Brain pericyte (primary cell): ENCODE measurements around the gene LRRC26.
A peak's percentile ranks its signal among the peaks of the same experiment; 100 is the strongest.

ENCODE experiments used
- DNase-seq: peaks from one replicate; pipeline ENCODE4 v3.0.0-alpha.2; 2012; ENCODE audit warnings: low read depth, low spot score

Gene LRRC26

DNA sequence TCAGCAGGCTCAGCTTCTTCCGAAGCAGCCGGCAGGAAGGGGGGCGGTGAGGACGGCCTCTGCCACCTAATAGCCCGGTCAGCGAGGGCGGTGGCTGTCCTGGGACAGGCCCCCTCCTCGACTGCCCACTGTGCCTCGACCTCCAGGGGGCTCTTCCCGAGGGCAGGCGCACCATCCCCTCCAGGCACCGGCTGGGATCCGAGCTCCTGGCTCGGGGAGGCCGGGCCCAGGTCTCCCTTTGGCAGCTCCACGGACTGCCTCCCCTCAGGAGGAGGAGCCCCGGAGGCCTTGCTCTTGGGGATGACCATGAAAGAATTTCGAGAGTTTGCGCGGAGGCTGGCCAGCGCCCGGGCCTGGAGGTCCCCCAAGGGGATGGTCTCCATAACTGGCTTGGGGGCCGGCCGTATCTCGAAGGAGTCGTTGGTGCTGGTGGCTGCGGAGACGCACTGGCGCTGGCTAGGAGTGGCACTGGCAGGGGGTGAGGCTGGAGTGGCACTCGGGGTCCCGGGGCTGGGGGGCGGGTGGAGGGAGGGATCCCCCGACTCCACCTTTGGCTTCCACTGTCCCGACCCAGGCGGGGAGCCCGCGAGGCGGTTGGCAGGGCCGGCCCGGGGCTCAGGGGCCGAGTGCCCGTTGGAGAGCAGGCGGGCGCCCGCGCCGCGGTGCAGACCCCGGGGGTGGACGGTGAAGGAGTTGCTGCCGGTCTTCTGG is 29.7 kb upstream of the LRRC26 start:
- no peak for DNase-seq

DNA sequence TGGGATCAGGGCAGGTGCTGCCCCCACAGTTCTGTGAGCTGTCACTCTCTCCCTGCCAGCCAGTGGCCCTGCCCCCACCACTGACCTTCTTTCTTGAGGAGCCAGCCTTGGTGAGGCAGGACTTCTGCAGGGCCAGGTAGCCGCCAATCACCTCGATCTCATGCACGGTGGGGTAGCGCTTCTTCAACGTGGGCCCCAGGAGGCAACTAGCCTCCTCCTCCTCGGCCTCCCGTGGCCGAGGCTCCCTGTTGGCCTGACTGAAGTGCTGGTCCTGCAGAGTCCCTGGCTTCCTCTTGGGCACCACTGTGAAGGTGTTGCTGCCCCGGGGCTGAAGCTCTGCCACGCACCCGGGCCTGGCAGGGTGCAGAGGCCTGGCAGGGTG is 29.0 kb upstream of the LRRC26 start:
- DNase-seq: no peak

DNA sequence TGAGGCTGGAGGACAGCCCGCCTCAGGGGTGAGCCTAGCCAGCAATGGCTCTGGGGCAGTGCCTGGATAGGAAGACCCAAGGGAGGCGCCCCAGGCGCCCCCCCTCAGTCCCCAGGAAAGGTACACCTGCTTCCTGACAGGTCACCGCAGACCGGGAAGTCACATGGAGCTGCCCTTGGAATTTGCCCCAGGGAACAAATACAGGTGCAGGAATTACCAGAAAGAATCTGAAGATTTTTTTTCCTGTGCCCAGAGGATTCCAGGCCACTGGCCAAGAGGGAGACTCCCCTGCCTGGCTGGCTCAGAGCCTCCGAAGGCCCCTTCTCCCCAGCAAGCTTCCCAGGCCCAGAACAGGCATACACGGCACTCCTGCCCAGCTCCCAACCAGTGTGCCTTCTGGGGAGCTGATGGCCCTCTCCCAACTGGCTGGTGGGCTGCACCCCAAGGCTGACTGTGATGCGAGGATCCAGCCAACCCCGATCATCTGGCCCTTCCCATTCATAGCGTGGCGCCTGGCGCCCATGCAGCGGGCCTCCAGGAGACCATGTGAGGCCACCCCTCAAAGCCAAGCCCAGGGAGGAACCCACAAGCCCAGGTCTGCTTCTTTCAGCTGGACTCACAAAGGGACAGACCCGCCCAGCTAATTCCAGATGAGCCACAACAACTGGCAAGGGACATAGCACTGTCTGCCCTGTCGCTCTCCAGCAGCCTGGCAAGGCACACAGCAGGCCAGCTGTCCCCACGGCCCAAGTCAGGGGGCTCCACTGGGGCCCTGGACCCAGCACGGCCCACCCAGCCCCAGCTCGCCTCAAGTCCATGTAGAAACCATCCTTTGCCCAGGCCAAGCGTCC is 28.4 kb upstream of the LRRC26 start:
- DNase-seq: no peak

DNA sequence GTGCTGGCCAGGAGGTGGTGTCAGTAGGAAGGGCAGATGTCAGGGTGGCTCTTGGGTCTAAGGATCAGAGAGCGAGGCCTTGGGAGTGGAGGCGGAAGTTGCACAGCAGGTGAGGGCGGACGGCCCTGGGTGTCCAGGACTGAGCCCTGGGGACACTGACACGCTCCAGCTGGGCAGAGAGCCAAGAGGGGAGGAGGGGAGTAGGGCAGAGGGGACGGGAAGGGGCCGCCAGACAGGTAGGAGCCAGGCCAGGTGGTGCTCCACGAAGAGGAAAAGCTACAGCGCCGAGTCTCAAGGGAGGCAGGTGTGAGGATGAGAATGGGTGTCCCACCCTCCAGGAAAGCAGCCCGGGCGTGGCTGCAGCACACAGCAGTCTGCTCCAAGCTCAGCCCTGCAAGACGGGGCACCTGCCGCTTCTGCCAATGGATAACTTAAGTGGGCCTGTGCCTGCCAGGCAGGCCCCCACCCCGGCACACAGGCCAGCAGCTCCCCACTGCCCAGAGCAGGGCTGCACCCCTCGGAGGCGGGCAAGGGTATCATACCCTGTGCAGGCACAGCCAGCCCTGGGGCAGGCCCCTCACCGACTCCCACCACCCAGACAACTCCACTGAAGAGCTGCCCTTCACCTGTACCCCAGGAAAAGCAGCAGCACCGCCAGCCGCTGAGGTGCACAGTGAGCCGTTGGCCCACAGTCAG is 25.8 kb upstream of the LRRC26 start:
- no peak for DNase-seq

DNA sequence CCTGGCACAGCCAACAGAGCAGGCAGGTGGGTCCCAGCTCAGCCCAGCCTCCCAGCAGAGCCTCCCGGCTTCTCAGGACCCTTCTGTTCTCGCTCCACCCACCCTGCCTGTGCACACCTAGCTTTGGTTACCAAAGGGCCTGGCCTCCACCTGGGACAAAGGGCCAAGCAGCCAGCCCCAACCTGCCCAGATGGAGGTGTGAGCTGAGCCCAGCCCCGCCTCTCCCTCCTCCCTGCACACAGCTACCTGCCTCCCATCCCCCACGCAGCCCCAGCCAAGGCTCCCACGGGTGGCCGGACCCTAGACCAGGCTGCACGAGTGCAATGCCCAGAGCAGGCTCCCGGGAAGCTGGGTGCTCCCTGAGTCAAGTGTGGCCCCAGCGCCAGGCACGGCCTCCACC is 25.1 kb upstream of the LRRC26 start:
- DNase-seq: no peak

DNA sequence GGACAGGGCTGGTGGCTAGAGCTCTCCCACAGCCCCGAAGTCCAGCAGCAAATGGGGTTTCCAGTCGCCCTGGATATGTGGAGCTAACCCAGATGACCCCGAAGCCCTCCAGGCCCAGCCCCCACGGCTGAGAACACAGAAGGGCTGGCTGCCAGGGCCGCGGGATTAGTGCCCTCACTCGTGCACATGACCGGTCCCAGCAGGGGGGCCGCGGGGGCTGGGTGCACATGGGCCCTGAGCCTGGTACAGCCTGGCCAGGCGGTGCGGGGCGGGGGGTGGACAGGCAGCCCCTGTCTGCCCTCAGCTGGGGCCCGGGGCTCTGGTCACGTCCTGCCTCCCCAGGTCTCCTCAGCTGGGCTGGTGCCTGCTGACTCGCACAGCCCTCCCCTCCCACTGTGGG is 24.5 kb upstream of the LRRC26 start:
- no peak for DNase-seq

DNA sequence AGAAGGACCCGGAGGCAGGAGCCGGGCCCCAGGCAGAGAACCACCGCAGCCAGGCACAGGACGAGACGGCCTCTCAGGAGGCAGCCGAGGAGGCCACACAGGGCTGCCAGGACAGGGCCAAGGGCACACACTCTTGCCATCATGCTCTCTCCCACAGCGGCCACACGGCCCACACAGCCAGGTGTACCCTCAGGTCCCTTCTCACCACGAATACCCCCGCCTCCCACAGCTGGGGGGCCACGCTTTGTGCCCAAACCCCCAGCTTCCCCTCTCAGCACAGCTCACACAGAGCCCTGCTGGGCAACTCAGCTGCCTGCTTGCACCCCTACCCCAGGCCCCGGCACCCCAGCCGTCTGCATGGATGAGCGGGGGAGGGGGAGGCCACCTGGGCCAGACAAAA is 23.9 kb upstream of the LRRC26 start:
- no peak for DNase-seq

DNA sequence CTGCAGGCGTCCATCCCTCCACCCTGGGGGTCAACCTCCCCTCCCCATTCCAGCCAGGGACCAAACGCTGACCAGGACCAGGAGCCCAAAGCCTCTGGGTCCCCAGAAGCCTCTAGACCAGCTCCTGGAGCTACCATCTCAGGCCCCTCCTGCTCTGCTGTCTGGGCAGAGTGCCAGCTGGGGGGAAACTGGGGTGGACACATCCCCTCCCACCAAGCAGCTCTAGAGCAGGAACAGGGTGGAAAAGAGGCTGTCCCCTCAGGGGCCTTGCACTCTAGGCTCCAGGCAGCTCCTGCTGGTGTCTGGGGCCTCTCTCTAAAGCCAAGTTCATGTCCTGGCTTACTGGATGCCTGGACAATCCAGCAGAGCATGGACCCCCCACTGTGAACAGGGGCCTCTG is 23.0 kb upstream of the LRRC26 start:
- no peak for DNase-seq

DNA sequence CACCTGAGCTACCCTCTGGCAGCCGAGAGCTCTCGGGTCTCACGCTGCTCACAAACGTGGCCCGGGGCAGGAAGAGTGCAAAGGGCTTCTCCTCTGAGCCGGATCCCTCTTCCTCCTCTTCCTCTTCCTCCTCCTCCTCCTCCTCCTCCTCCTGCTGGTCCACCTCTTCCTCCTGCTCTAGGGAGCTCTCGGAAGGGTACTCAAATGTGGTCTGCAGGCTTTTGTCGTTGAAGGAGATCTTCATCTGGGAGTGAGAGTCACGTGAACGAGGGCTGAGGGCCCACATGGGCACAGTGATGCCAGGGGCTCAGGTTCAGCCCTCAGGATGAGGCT is 22.6 kb upstream of the LRRC26 start:
- no peak for DNase-seq

DNA sequence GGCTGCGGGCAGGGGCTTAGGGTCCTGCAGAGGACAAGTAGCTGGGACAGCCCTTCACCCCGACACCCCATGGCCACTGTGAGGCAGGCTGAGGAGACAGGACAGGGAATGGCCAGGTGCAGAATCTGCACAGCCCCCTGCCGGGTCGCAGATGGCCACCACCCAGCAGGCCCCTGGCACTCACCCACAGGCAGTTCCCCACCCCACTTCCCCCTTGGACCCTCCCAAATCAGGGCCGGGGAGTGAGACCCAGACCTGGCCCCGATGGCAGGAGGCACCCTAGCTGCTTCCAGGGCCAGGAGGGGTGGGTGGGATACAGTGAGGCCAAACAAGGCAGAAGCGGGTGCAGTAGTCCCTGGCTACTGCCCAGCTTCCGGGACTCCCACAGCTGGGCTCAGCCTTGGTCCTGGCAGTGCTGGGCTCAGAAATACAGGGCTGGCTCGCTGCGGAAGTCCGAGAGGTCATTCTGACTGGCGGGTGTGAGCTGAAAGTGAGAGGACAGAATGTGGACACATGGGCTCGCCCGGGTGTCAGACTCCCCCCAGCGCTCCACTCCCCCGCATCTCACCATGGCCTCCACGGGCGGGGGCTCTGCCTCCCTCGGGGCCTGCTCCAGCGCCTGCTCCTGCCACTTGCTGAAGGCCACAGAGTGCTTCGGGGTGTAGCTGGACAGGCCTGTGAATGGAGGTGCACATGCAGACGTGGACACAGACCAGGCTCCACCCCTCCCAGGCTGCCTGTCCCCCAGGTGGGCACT is 22.0 kb upstream of the LRRC26 start:
- no peak for DNase-seq

DNA sequence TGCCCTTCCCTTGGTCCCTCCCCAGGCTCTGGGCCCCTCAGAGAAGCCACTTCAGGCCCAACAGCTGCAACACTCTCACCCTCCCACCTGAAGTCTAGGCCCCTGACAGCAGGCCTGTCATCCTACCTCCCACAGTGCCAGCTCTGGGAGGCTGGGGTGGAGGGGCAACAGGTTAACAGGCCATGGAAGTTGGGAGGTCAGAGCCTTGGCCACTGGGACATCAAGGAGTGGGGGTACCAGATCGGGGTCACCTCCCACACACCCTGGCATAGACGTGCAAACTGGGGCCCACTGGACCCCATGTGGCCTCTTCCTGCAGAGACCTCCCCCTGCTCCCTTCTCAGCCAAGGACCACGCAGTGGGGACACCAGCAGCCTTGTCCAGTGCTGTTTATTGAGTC is 21.4 kb upstream of the LRRC26 start:
- DNase-seq: no peak

DNA sequence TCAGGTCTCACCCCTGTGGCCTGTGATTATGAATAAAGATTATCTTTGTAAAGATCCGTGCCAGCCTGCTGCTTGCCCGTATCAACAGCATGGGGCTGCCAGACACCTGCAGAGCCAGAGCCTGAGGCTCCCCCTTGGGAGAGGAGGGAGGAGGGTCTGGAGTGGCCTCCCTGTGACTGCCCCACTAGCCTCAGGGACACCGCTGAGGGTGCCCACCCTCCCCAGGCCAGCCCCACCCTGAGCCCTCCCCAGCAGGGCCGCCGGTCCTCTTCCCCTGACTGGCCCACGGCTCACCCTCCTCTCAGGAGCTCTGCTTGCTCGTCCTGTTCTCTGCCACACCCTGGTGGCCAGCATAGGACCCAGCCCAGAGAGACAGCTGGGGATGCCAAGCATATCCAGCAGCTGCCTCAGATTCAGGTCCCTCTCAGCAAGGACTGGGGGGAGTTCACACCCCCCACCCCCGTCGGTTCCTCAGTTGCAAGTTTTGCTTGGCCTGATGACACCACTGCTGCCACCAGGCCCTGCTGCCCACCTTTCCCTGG is 20.5 kb upstream of the LRRC26 start:
- no peak for DNase-seq

DNA sequence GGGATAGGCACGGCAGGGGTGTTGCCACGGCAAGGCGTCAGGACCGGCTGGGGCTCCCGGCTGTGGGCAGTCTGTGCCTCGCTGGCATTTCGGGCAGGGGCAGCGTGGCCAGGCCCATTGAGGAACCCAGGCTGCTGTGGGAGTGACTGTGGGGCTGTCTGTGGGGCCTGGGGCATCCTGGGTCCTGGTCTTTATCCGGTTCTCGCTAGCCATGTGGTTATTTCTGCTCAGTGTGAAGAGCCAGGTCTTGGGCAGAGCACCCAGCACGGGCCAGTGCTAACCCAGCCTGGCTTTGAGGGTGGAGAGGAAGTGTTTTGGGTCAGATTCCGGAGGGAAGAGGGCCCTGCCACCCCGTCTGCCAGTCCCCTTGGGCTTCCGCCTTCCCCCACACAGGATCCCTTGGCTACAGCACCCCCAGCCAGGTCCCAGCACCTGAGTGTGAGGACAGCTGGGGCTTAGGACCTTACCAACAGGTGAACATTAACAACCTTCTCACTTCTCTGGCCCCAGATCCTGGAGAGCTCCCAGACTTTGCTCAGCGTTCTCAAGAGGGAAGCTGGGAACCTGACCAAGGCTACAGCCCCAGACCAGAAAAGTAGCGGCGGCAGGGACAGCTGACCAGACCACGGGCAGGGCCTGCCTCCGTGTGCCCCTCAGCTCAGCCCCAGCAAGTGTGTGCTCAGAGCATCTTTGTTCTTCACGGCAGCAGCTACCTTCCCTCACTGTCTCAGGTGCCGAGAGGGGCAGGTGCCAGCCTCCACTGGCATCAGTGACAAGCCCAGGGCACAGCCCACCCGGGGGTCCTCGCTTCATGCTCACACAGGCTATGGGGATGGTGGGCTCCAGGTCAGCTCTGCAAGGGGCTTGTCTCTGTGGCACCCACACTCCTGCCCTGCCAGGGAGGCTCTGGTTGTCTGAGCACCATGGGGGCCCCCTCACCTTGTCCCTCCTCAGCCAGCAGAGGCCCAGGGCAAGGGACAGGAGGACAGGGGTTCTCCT is 19.7 kb upstream of the LRRC26 start:
- DNase-seq: no peak

DNA sequence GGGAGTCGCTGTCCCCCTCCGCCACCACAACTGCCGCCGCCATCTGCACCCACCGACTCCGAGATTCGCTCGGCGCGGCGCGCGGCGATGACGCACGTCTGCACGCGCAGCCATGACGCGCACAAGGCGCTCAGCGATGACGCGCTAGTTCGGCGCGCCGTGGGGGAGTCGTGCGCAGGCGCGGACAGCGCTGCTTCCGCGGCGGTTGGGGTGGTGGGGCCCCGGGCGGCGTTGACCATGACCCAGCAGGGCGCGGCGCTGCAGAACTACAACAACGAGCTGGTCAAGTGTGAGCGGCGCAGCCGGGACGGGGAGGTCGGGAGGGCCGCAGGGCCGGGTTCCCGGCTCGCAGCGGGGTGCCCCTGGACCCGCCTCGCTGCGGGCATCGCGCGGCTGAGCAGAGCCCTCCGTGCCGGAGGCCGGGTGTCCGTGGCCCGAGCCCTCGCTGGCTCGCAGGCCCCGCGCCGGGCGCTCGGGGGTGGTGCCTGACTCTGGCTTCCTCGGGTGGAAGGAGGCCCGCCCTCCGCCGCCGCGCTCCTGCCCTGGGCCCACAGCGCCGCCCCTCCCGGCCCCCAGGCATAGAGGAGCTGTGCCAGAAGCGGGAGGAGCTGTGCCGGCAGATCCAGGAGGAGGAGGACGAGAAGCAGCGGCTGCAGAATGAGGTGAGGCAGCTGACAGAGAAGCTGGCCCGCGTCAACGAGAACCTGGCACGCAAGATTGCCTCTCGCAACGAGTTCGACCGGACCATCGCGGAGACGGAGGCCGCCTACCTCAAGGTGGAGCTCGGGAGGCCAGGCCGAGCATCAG is 18.8 kb upstream of the LRRC26 start, which contains the start of the genes ANAPC2 and SSNA1:
ANAPC2 (minus strand) TSS at position 71 of the 807 bp plus-strand sequence; CDS start at position 43, 28 bp downstream.
SSNA1 (plus strand) TSS at position 187 of the 807 bp plus-strand sequence; CDS start at position 238, 51 bp downstream.
- DNase-seq: peak; percentile 89

DNA sequence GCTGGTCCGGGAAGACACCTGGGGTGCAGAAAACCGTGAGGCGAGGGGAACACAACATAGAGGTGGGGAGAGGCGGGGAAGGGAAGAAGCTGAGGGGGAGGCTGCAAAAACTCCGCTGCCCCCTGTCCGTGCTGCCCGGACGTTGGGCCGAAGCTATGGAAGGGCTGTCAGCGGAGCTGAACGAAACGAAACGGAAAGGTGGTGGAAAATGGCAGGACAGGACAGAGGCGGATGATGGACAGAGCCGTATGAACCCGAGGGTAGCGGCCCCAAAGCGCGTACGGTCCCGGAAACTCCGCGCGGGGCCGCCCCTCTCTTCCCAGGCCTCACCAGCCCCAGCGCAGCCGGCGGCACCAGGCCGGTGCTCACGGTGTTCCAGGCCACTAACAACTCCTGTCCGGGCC is 18.2 kb upstream of the LRRC26 start:
- no peak for DNase-seq

DNA sequence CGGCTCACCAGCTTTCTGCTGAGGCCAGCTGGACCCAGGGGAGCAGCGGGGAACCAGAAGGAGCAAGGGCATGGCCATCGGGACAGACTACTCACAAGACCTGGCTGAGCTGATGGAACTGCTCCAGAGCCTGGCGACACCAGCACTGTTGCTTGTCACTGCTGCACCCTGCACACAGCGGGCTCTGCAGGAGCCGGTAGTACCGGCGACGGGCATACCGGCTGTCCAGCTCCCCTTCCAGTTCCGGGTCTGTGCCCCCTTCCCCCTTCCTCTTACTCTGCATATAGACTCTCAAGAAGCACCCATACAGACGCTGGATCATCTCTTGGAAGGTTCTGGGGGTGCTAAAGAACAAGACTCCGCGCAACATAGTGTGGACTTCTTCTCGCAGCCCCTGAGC is 17.5 kb upstream of the LRRC26 start:
- DNase-seq: no peak

DNA sequence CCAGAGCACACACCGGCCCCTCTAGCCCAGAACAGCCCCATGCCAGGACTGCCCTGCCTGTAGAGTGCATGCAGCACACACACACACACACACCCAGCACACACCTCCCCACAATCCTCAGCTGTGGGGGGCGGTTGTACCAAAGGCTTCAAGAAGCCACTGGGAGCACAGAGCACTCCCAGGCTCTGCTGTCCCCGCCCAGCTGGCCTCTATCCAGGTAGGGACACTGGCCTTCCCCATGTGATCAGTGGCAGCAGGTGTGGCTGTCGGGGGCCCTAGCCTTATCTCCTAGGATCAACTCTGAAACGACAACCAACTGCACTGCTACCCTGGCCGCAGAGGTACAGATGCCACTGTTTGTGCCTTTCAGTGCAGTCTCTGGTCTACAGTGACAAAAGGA is 16.5 kb upstream of the LRRC26 start:
- DNase-seq: no peak

DNA sequence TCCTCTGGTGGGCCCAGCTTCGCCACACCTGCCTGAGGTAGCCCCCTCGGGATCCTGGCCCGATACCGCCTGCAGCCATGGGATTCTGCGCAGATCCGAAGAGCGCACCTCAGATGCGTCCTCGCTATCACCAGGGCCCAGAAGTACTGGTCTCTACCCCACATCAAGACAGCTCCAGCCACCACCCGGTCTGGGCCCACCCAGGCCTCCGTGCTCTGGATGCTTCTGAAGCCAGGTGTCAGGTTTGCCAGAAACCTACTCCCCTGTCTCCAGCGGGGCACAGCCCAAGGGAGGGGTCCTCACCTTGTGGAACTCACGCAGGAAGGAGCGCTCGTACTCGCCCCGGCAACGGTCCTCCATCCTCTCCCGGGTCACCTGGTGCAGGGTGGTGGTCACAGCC is 16.1 kb upstream of the LRRC26 start:
- DNase-seq: no peak

DNA sequence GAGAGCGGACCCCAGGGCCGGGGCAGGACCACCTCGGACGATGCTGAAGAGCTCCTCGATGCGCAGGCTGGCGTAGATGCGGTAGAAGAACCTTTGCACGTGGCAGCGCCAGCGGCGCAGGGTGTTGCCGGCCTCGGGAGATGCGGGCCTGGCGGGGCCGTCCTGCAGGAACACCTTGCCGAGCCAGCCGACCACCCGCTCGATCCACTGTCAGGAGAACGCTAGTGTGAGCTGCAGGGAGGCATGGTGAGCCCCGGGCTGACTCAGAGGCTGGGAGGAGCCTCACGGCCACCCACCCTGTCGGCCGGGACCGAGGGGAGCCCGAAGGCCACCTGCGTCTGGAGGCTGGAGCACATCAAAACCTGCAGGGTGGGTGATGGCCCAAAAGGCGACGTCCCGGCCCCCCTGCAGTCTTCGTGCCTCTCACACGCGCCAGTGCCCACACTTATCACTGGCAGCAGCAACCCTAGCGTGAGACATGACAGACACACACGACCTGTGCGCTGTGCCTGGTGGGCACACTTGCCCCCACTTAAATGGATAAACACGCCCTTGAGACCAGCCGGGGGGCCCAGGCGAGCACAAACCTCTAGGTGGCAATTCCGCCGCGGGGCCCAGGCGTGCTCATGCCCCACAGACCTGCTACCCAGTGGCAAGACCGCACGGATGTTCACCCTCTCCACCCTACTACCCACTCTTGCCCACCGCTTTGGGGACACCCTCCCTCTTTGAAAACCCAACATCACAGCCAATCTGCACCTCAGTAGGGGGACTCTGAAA is 15.2 kb upstream of the LRRC26 start:
- DNase-seq: no peak
